GM18873 (cell line): Measurements from ENCODE around the gene MSANTD1.

Experiments
- ATAC-seq: cut with Tn5 transposase; IDR thresholded peaks from one replicate; pipeline ENCODE4 v1.9.1; 2021; ENCODE audit warnings: mild to moderate bottlenecking, moderate library complexity, moderate number of reproducible peaks; ENCODE audit not compliant: unreplicated experiment, low FRiP score

Gene MSANTD1

GRCh38 chr4:3286335-3287175 lies 37.6 kb downstream of the MSANTD1 start:
- no peak for ATAC-seq

GRCh38 chr4:3287271-3287971 lies 38.5 kb downstream of the MSANTD1 start:
- ATAC-seq: no peak

GRCh38 chr4:3287972-3288570 lies 39.1 kb downstream of the MSANTD1 start:
- ATAC-seq: no peak

- no peak for ATAC-seq
These were observed 39.7 kb downstream of the MSANTD1 start for GRCh38 chr4:3288571-3289094.

- no peak for ATAC-seq
These were observed 41.5 kb downstream of the MSANTD1 start for GRCh38 chr4:3290476-3290875.

GRCh38 chr4:3290889-3291321 lies 41.9 kb downstream of the MSANTD1 start:
- no peak for ATAC-seq

GRCh38 chr4:3291411-3291968 lies 42.5 kb downstream of the MSANTD1 start:
- ATAC-seq: no peak

- ATAC-seq: no peak
These were observed 43.1 kb downstream of the MSANTD1 start for GRCh38 chr4:3291969-3292570.

- ATAC-seq: no peak
These were observed 43.8 kb downstream of the MSANTD1 start, which contains the start of gene RGS12 for GRCh38 chr4:3292571-3293400. TSS of gene RGS12 (plus strand) at chr4:3293021. CDS start at chr4:3316171, 23,150 bp downstream.

- no peak for ATAC-seq
These were observed 44.7 kb downstream of the MSANTD1 start for GRCh38 chr4:3293401-3294391.

GRCh38 chr4:3294401-3295241 lies 45.7 kb downstream of the MSANTD1 start:
- ATAC-seq: no peak

GRCh38 chr4:3295837-3296624 lies 47.1 kb downstream of the MSANTD1 start:
- ATAC-seq: no peak

- ATAC-seq: no peak
These were observed 47.7 kb downstream of the MSANTD1 start for GRCh38 chr4:3296651-3297050.

- no peak for ATAC-seq
These were observed 48.3 kb downstream of the MSANTD1 start for GRCh38 chr4:3297066-3297859.

GRCh38 chr4:3299122-3299975 lies 50.4 kb downstream of the MSANTD1 start:
- no peak for ATAC-seq
